Measurements from ENCODE around the gene SGF29.
"Not testable (repeated sequence)": the region's sequence is repeated elsewhere in the genome, so short reads cannot be mapped to it uniquely, and the experiment has no call there.

SGF29 gene

DNA sequence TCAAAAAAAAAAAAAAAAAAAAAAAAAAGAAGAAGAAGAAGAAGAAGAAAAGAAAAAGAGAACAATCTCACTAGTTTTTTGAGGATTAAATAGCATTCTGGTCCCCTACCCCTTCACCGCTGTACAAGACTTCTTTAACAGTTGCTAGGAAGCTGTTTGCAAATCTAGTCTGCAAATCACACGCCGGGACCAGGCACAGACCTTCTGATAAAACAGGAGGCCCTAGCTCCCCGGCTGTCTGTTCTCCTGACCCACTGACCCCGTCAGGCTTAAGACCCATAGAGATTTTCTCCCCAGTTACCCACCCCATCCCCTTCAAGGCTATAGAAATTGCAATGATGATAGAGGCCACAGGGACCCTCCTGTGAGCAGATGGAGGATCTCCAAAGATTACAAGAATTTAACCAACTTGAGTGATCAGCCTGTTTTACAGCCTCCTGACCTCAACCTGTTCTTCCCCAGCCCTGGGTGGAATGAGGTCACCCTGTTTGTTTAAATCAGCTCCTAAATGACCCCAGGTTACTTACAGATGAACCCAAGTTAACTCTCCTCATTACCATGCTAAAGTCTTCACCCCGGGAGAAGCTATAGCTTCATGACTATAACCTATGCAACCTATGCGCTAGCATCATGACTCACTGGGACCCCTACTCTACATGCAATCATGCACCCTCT lies 67.9 kb downstream of the SGF29 start:
- H3K4me3 ChIP-seq (ENCODE audit: low read length) = no peak overlapping the region
- H3K4me1 ChIP-seq (ENCODE audit: low read length) = no peaks in the 10 kb centered on the region

DNA sequence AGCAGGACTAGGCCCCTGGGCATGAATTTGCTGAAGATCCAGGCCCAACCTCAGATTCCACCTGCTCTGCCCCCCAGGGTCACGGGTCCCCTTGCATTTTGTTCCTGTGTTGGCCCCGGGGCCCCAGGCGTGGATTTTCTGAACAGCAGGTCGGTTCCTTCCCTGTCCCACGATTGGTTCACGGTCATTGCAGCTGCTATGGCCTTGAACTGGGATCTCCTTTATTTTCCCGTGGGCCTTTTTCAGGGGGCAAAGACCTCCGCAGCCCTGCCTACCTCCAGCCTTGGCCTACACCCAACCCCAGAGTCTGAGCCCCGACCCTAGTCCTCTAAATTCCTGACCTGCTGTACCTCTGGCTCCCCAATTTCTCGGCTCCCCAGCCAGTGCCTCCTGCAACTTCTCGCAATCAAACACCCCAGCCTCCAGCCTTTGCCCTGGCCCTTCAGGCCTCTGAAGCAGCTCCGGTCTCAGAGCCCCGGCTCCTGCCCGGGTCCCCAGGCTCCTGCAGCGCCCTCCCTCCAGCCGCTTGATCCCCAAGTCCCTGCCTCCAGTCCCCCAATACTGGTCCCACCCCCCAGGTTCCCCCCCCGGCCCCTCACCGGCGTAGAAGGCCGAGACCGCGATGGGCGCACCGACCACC lies 68.9 kb downstream of the SGF29 start:
- DNase-seq; H4K20me1 ChIP-seq (ENCODE audit: insufficient read depth, low read length); H3K36me3 ChIP-seq (replicated peaks; ENCODE audit: insufficient read depth, low read length); H3F3A ChIP-seq (ENCODE audit: insufficient read depth, low read length); H3K27ac ChIP-seq (ENCODE audit: low read length); H3K4me1 ChIP-seq (ENCODE audit: low read length); H3K79me2 ChIP-seq (ENCODE audit: low read length); H3K9me2 ChIP-seq (replicated peaks; ENCODE audit: insufficient read depth, low read length); H3K9me3 ChIP-seq (replicated peaks; ENCODE audit: insufficient read depth, low read length); H3K27me3 ChIP-seq (replicated peaks; ENCODE audit: insufficient read depth, low read length): not testable (repeated sequence)
- Histone ChIP-seq H2AFZ (ENCODE audit: low read length) (peak overlapping the region; percentile 86), H3K4me3 (ENCODE audit: low read length) (peak overlapping the region; percentile 77), H3K9ac (ENCODE audit: low read length) (peak overlapping the region; percentile 49; the same call in 1 of the 2 replicates), H3K4me2 (ENCODE audit: low read depth, low read length) (peak overlapping the region; percentile 95)

More for the DNA sequence above, 67.9 kb downstream of the SGF29 start:
- no peaks in the 10 kb centered on the region for H3K36me3 ChIP-seq (replicated peaks; ENCODE audit: insufficient read depth, low read length)
- no peak overlapping the region for H2AFZ ChIP-seq (ENCODE audit: low read length)
- TF ChIP-seq EZH2 (optimal IDR thresholded peaks at IDR 0.05; ENCODE audit: low read depth, low read length) (no peak), EZH2phosphoT487 (IDR thresholded peaks at IDR 0.05; ENCODE audit: low read length) (no peak)
- TF ChIP-seq, protein P1, sequence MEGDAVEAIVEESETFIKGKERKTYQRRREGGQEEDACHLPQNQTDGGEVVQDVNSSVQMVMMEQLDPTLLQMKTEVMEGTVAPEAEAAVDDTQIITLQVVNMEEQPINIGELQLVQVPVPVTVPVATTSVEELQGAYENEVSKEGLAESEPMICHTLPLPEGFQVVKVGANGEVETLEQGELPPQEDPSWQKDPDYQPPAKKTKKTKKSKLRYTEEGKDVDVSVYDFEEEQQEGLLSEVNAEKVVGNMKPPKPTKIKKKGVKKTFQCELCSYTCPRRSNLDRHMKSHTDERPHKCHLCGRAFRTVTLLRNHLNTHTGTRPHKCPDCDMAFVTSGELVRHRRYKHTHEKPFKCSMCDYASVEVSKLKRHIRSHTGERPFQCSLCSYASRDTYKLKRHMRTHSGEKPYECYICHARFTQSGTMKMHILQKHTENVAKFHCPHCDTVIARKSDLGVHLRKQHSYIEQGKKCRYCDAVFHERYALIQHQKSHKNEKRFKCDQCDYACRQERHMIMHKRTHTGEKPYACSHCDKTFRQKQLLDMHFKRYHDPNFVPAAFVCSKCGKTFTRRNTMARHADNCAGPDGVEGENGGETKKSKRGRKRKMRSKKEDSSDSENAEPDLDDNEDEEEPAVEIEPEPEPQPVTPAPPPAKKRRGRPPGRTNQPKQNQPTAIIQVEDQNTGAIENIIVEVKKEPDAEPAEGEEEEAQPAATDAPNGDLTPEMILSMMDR (IDR thresholded peaks at IDR 0.05; ENCODE audit: low read length) = no peak
- no peak overlapping the region for H3K9ac ChIP-seq (ENCODE audit: low read length)
- no peak overlapping the region for H3K27ac ChIP-seq (ENCODE audit: low read length)
- H3K9me2 ChIP-seq (replicated peaks; ENCODE audit: insufficient read depth, low read length) = no peaks in the 10 kb centered on the region
- no peaks in the 10 kb centered on the region for H3K79me2 ChIP-seq (ENCODE audit: low read length)
- H3K9me3 ChIP-seq (replicated peaks; ENCODE audit: insufficient read depth, low read length) = no peaks in the 10 kb centered on the region
- H3K4me2 ChIP-seq (ENCODE audit: low read depth, low read length) = no peak overlapping the region
- H3F3A ChIP-seq (ENCODE audit: insufficient read depth, low read length) = no peaks in the 10 kb centered on the region
- no peaks in the 10 kb centered on the region for H3K27me3 ChIP-seq (replicated peaks; ENCODE audit: insufficient read depth, low read length)
- no peaks in the 10 kb centered on the region for H4K20me1 ChIP-seq (ENCODE audit: insufficient read depth, low read length)
- DNase-seq = no peak

DNA sequence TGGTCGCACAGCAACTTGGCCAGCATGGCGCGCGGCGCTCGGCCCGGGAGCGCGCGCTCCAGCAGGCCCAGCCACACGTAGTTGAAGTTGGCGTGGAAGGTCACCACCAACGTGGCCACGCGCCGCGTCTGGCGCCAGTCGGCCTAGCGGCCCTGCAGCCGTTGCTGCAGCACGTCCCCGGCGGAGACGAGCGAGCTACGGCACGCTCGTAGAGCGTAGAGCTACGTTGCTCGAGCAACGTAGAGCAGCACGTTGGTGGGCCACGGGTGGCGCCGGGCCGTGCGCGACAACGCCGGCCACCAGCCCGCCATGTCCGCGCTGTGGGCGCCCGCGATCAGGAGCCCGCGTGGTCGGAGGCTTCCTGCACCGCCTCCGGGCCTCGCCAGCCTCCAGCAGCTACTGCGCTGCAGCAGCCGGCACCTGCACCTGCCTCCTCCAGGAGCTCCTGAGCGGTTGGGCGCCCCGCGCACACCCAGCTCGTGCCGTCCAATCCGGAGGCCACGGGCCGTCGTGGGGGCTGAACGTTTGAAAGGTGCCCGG lies 69.5 kb downstream of the SGF29 start:
- H3K36me3 ChIP-seq (replicated peaks; ENCODE audit: insufficient read depth, low read length) = no peaks in the 10 kb centered on the region
- H3K9ac ChIP-seq (ENCODE audit: low read length) = peak overlapping the region; percentile 49; the same call in 1 of the 2 replicates
- peak; percentile 87 for DNase-seq
- no peaks in the 10 kb centered on the region for H3K79me2 ChIP-seq (ENCODE audit: low read length)
- no peaks in the 10 kb centered on the region for H3K27me3 ChIP-seq (replicated peaks; ENCODE audit: insufficient read depth, low read length)
- H3K27ac ChIP-seq (ENCODE audit: low read length) = no peak overlapping the region
- H4K20me1 ChIP-seq (ENCODE audit: insufficient read depth, low read length) = no peaks in the 10 kb centered on the region
- H3K4me3 ChIP-seq (ENCODE audit: low read length) = peak overlapping the region; percentile 77
- H3F3A ChIP-seq (ENCODE audit: insufficient read depth, low read length) = no peaks in the 10 kb centered on the region
- no peaks in the 10 kb centered on the region for H3K9me2 ChIP-seq (replicated peaks; ENCODE audit: insufficient read depth, low read length)
- H3K4me2 ChIP-seq (ENCODE audit: low read depth, low read length) = peak overlapping the region; percentile 95
- no peaks in the 10 kb centered on the region for H3K4me1 ChIP-seq (ENCODE audit: low read length)
- H3K9me3 ChIP-seq (replicated peaks; ENCODE audit: insufficient read depth, low read length) = no peaks in the 10 kb centered on the region
- H2AFZ ChIP-seq (ENCODE audit: low read length) = peak overlapping the region; percentile 86
- TF ChIP-seq, protein P1 (IDR thresholded peaks at IDR 0.05; ENCODE audit: low read length) = no peak
- TF ChIP-seq EZH2phosphoT487 (IDR thresholded peaks at IDR 0.05; ENCODE audit: low read length) (no peak), EZH2 (optimal IDR thresholded peaks at IDR 0.05; ENCODE audit: low read depth, low read length) (no peak)

DNA sequence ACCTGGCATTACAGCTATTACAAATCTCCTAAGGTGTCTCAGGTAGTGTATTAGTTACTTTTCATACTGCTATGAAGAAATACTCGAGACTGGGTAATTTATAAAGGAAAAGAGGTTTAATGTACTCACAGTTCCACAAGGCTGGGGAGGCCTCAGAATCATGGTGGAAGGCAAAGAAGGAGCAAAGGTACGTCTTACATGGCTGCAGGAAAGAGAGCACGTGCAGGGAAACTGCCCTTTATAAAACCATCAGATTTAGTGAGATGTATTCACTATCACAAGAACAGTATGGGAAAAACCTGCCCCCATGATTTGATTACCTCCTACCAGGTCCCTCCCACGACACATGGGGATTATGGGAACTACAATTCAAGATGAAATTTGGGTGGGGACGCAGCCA lies 77.2 kb downstream of the SGF29 start:
- H3K36me3 ChIP-seq (replicated peaks; ENCODE audit: insufficient read depth, low read length); DNase-seq; H3K4me2 ChIP-seq (ENCODE audit: low read depth, low read length); H3K27ac ChIP-seq (ENCODE audit: low read length); H3F3A ChIP-seq (ENCODE audit: insufficient read depth, low read length); H3K4me3 ChIP-seq (ENCODE audit: low read length); H4K20me1 ChIP-seq (ENCODE audit: insufficient read depth, low read length); H3K9me3 ChIP-seq (replicated peaks; ENCODE audit: insufficient read depth, low read length); H3K79me2 ChIP-seq (ENCODE audit: low read length); H3K9me2 ChIP-seq (replicated peaks; ENCODE audit: insufficient read depth, low read length); H2AFZ ChIP-seq (ENCODE audit: low read length); H3K27me3 ChIP-seq (replicated peaks; ENCODE audit: insufficient read depth, low read length); H3K4me1 ChIP-seq (ENCODE audit: low read length); H3K9ac ChIP-seq (ENCODE audit: low read length): not testable (repeated sequence)

DNA sequence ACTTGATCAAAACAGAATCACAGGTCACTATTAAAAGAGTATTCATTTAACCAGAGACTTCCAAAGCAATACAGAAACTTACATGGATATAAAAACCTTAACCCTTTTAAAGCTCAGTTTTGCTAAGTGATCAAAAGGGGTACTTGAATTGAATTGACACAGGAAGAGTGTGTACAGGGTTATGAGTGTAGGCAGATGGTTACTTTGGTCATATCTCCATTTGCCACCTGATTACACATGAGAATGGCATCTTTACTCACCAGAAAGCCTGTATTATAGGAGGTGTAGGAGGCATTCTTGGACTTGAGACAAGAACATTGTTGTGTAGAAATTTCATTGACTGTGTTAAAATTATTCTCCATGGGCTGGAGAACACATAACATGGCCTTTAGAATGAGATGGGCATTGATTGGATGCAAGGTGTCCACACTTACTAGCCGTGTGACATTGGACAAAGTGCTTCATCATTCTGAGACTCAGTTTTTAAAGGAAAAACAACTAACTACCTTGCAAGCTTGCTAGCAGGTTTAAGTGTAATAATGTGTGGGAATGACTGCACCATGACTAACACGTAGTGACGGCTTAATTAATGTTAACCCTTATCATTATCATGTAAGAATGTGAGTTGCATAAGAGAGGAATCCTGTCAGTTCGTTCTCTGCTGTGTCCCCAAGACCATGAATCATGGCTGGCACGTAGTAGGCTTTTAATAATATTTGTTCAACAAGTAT lies 82.5 kb downstream of the SGF29 start:
- H3K4me1 ChIP-seq (ENCODE audit: low read length); H2AFZ ChIP-seq (ENCODE audit: low read length); DNase-seq; H3K9me2 ChIP-seq (replicated peaks; ENCODE audit: insufficient read depth, low read length); H3K4me2 ChIP-seq (ENCODE audit: low read depth, low read length); H3K9me3 ChIP-seq (replicated peaks; ENCODE audit: insufficient read depth, low read length); H3K9ac ChIP-seq (ENCODE audit: low read length); H4K20me1 ChIP-seq (ENCODE audit: insufficient read depth, low read length); H3K27ac ChIP-seq (ENCODE audit: low read length); H3F3A ChIP-seq (ENCODE audit: insufficient read depth, low read length); H3K4me3 ChIP-seq (ENCODE audit: low read length); H3K36me3 ChIP-seq (replicated peaks; ENCODE audit: insufficient read depth, low read length); H3K79me2 ChIP-seq (ENCODE audit: low read length); H3K27me3 ChIP-seq (replicated peaks; ENCODE audit: insufficient read depth, low read length): not testable (repeated sequence)

DNA sequence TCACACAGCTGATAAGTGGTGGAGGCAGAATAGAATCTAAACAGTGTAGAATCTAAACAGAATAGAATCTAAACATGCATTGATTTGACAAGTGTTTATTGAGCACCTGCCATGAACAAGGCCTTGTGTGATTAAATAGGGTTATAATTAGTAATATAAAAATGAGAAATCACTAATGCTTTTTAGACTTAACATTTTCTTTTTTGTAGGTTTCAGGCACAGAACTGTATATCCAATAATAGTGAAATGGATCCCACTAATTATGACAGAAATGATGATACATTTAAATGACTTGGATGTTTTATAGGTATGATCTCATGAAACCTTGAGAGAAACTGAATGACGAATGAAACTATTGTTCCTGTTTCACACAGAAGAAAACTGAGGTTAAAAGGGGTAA lies 84.0 kb downstream of the SGF29 start, which contains the start of gene NPIPB8:
Gene NPIPB8, plus strand, starts transcription at position 301 of the 400 bp plus-strand sequence. CDS start 296 bp downstream, outside the sequence.
- not testable (repeated sequence) for DNase-seq; H2AFZ ChIP-seq (ENCODE audit: low read length); H3K27me3 ChIP-seq (replicated peaks; ENCODE audit: insufficient read depth, low read length); H3K9ac ChIP-seq (ENCODE audit: low read length); H3K4me3 ChIP-seq (ENCODE audit: low read length); H4K20me1 ChIP-seq (ENCODE audit: insufficient read depth, low read length); H3K79me2 ChIP-seq (ENCODE audit: low read length); H3K4me1 ChIP-seq (ENCODE audit: low read length); H3K27ac ChIP-seq (ENCODE audit: low read length); H3F3A ChIP-seq (ENCODE audit: insufficient read depth, low read length); H3K9me3 ChIP-seq (replicated peaks; ENCODE audit: insufficient read depth, low read length); H3K9me2 ChIP-seq (replicated peaks; ENCODE audit: insufficient read depth, low read length); H3K36me3 ChIP-seq (replicated peaks; ENCODE audit: insufficient read depth, low read length); H3K4me2 ChIP-seq (ENCODE audit: low read depth, low read length)
